Transverse colon (tissue), 4 donors: ENCODE measurements around the gene EXTL2.

Source experiments
- CTCF ChIP-seq, 5 experiments: fragments of 200-600 bp in 3 of 5; fragments of 450-650 bp in 2 of 5; sonication (generic) in 3 of 5; IDR thresholded peaks; 1 replicate in 2 of 5; 2 replicates in 3 of 5; pipeline ENCODE4 v1.5.1; 2016 to 2017; ENCODE audit warnings: antibody characterized with exemption in 5 of 5, inconsistent platforms in 3 of 5, mild to moderate bottlenecking in 2 of 5, moderate library complexity in 1 of 5
- POLR2AphosphoS5 ChIP-seq, 3 donors: sonication (generic); formaldehyde crosslinking; IDR thresholded peaks; one replicate each; pipeline ENCODE4 v1.6.1; 2016; ENCODE audit warnings: antibody characterized with exemption in 3 of 3

- TF ChIP-seq CTCF (IDR thresholded peaks at IDR 0.05) (no peak), POLR2AphosphoS5 (IDR thresholded peaks at IDR 0.05) (no peak)
These were observed 15.2 kb downstream of the EXTL2 start for GRCh38 chr1:100879422-100879821.
